RWPE1 (cell line): ENCODE results near the gene FAM98C.

ENCODE experiments used
- CTCF ChIA-PET: fragments of 350-600 bp; sonication (Branson Sonifier 250); formaldehyde crosslinking; extraction: SDS; loops from one replicate; lab custom pipeline; 2021; lab: Yijun Ruan, JAX
- POLR2A ChIA-PET: fragments of 400-600 bp; formaldehyde crosslinking; extraction: SDS; loops from one replicate; lab custom pipeline; 2020; ENCODE audit warnings: antibody characterized with exemption; ENCODE audit not compliant: low non-redundant PET; lab: Yijun Ruan, JAX
- DNase-seq: peaks from one replicate; pipeline ENCODE4 v3.0.0; 2012; ENCODE audit warnings: low spot score
- H3K27ac ChIP-seq: fragments of 450-650 bp; 2 replicates; pipeline ENCODE4 v1.5.1; 2017
- CTCF ChIP-seq: fragments of 450-650 bp; conservative IDR thresholded peaks from 2 replicates; pipeline ENCODE4 v1.5.1; 2017; ENCODE audit warnings: low read depth, mild to moderate bottlenecking

Gene FAM98C

GRCh38 chr19:38451629-38452028 is 48.7 kb downstream of the FAM98C start:
- no peak for DNase-seq
- H3K27ac ChIP-seq, result no peak overlapping the region
- TF ChIP-seq CTCF, result no peak
- POLR2A ChIA-PET, result no interaction called here
- CTCF ChIA-PET, result interaction anchor here (0.6 kb wide), 1 partner anchor 225 kb away, joined by 5 read pairs; no protein-coding TSS in a partner anchor

GRCh38 chr19:38452430-38453366 is 49.8 kb downstream of the FAM98C start:
- no peak for DNase-seq
- no peak for TF ChIP-seq CTCF
- ChIA-PET CTCF (no interaction called here), POLR2A (no interaction called here)
- H3K27ac ChIP-seq, result no peak overlapping the region

- no peak for DNase-seq
- H3K27ac ChIP-seq, result no peak overlapping the region
- CTCF ChIA-PET, result interaction anchor here (0.6 to 0.7 kb wide), 2 partner anchors 112 to 183 kb away, joined by 3 to 4 read pairs; no protein-coding TSS in a partner anchor
- TF ChIP-seq CTCF, result no peak
- POLR2A ChIA-PET, result no interaction called here
These were observed 50.7 kb downstream of the FAM98C start for GRCh38 chr19:38453596-38453995.

- ChIA-PET POLR2A (no interaction called here), CTCF (no interaction called here)
- no peak for TF ChIP-seq CTCF
- no peak overlapping the region for H3K27ac ChIP-seq
- no peak for DNase-seq
These were observed 52.1 kb downstream of the FAM98C start for GRCh38 chr19:38455031-38455430.

- no peak for DNase-seq
- H3K27ac ChIP-seq, result no peak overlapping the region
- POLR2A ChIA-PET, result no interaction called here
- no peak for TF ChIP-seq CTCF
- CTCF ChIA-PET, result interaction anchor here (0.6 kb wide), 1 partner anchor 1111 kb away, joined by 3 read pairs; no protein-coding TSS in a partner anchor
These were observed 54.3 kb downstream of the FAM98C start for GRCh38 chr19:38457202-38457601.

GRCh38 chr19:38457690-38458405 is 55.0 kb downstream of the FAM98C start:
- TF ChIP-seq CTCF, result no peak
- no peak for DNase-seq
- POLR2A ChIA-PET, result no interaction called here
- CTCF ChIA-PET, result no interaction called here
- H3K27ac ChIP-seq, result no peak overlapping the region
